ENCODE data around the gene TEX36.

DNA sequence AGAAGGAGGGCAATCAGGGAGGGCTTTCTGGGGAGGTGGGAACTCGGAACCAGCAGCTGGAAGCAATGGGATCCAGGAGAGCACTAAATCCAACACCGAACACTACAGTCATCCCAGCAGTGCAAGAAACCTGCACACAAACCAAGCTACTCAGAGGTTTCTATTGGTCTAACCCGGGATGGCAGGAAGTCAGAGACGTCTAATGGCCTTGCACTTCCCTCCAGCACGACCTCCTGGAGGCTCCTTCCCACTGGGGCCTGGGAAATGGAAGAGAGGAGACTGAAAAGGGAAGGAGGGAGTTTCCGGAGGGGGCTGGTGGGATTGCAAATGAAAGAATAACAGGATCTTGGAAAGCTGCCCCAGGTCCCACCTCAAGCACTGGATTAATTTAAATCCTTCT is 56.3 kb downstream of the TEX36 start:
- TF ChIP-seq, protein P1, sequence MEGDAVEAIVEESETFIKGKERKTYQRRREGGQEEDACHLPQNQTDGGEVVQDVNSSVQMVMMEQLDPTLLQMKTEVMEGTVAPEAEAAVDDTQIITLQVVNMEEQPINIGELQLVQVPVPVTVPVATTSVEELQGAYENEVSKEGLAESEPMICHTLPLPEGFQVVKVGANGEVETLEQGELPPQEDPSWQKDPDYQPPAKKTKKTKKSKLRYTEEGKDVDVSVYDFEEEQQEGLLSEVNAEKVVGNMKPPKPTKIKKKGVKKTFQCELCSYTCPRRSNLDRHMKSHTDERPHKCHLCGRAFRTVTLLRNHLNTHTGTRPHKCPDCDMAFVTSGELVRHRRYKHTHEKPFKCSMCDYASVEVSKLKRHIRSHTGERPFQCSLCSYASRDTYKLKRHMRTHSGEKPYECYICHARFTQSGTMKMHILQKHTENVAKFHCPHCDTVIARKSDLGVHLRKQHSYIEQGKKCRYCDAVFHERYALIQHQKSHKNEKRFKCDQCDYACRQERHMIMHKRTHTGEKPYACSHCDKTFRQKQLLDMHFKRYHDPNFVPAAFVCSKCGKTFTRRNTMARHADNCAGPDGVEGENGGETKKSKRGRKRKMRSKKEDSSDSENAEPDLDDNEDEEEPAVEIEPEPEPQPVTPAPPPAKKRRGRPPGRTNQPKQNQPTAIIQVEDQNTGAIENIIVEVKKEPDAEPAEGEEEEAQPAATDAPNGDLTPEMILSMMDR (IDR thresholded peaks at IDR 0.05): no peak
- TF ChIP-seq POLR2A (IDR thresholded peaks at IDR 0.05): no peak
- no peak for TF ChIP-seq POLR2AphosphoS5 (IDR thresholded peaks at IDR 0.05)
